ENCODE data around the gene HSF4. TPM values are rescaled to one million over a fixed set of nuclear protein-coding genes. Genes with fewer than 3 reads are reported as not detected.

HSF4 gene
- total and polyA plus RNA-seq, 2 experiments from 2014 or later = 5.5 to 15.7 TPM

GRCh38 chr16:67128417-67128816 is 36.1 kb upstream of the HSF4 start:
- H3K9me2 ChIP-seq (replicated peaks; ENCODE audit: insufficient read depth) = no peaks in the 10 kb centered on the region
- no peak for DNase-seq (ENCODE audit: low spot score)
- H4K20me1 ChIP-seq (ENCODE audit: insufficient read depth, poor library complexity, severe bottlenecking) = no peaks in the 10 kb centered on the region
- H3K4me2 ChIP-seq = no peak overlapping the region
- no peaks in the 10 kb centered on the region for H3K36me3 ChIP-seq (replicated peaks; ENCODE audit: insufficient read depth, low read depth)
- no peaks in the 10 kb centered on the region for H3K79me2 ChIP-seq
- H3K4me3 ChIP-seq = no peak overlapping the region
- no peaks in the 10 kb centered on the region for H3K9me3 ChIP-seq (ENCODE audit: low read depth)
- no peak overlapping the region for H2AFZ ChIP-seq
- H3K27me3 ChIP-seq = no peaks in the 10 kb centered on the region
- TF ChIP-seq EZH2 (IDR thresholded peaks at IDR 0.05; ENCODE audit: borderline replicate concordance) (no peak), CTCF (IDR thresholded peaks at IDR 0.05; ENCODE audit: poor library complexity) (no peak), EZH2phosphoT487 (IDR thresholded peaks at IDR 0.05; ENCODE audit: low read depth, severe bottlenecking, unreplicated experiment) (no peak)
- no peaks in the 10 kb centered on the region for H3K4me1 ChIP-seq (ENCODE audit: insufficient read depth)
- H3K27ac ChIP-seq = no peak overlapping the region

GRCh38 chr16:67128887-67129286 is 35.7 kb upstream of the HSF4 start:
- Histone ChIP-seq H3K79me2 (no peaks in the 10 kb centered on the region), H3K9me3 (ENCODE audit: low read depth) (no peaks in the 10 kb centered on the region), H3K4me1 (ENCODE audit: insufficient read depth) (no peaks in the 10 kb centered on the region), H3K36me3 (replicated peaks; ENCODE audit: insufficient read depth, low read depth) (no peaks in the 10 kb centered on the region), H3K4me2 (no peak overlapping the region), H4K20me1 (ENCODE audit: insufficient read depth, poor library complexity, severe bottlenecking) (no peaks in the 10 kb centered on the region), H3K9me2 (replicated peaks; ENCODE audit: insufficient read depth) (no peaks in the 10 kb centered on the region), H3K4me3 (no peak overlapping the region), H2AFZ (no peak overlapping the region), H3K27me3 (no peaks in the 10 kb centered on the region), H3K27ac (no peak overlapping the region)
- WGBS (ENCODE audit: low lambda C conversion rate, missing lambda C conversion rate) = 98% methylated on average over 3 of the region's 3 CpGs
- TF ChIP-seq CTCF (IDR thresholded peaks at IDR 0.05; ENCODE audit: poor library complexity) = no peak
- TF ChIP-seq EZH2 (IDR thresholded peaks at IDR 0.05; ENCODE audit: borderline replicate concordance) = no peak
- no peak for TF ChIP-seq EZH2phosphoT487 (IDR thresholded peaks at IDR 0.05; ENCODE audit: low read depth, severe bottlenecking, unreplicated experiment)
- no peak for DNase-seq (ENCODE audit: low spot score)

- Histone ChIP-seq H3K4me2 (no peak overlapping the region), H3K4me3 (no peak overlapping the region), H4K20me1 (ENCODE audit: insufficient read depth, poor library complexity, severe bottlenecking) (no peaks in the 10 kb centered on the region), H3K9me3 (ENCODE audit: low read depth) (no peaks in the 10 kb centered on the region), H3K9me2 (replicated peaks; ENCODE audit: insufficient read depth) (no peaks in the 10 kb centered on the region), H2AFZ (no peak overlapping the region), H3K4me1 (ENCODE audit: insufficient read depth) (no peaks in the 10 kb centered on the region), H3K36me3 (replicated peaks; ENCODE audit: insufficient read depth, low read depth) (no peaks in the 10 kb centered on the region), H3K79me2 (no peaks in the 10 kb centered on the region), H3K27ac (no peak overlapping the region), H3K27me3 (no peaks in the 10 kb centered on the region)
- DNase-seq (ENCODE audit: low spot score) = no peak
- 98% methylated on average over 3 of the region's 3 CpGs for WGBS (ENCODE audit: low lambda C conversion rate, missing lambda C conversion rate)
- TF ChIP-seq EZH2phosphoT487 (IDR thresholded peaks at IDR 0.05; ENCODE audit: low read depth, severe bottlenecking, unreplicated experiment) (no peak), CTCF (IDR thresholded peaks at IDR 0.05; ENCODE audit: poor library complexity) (no peak), EZH2 (IDR thresholded peaks at IDR 0.05; ENCODE audit: borderline replicate concordance) (no peak)
Measured at GRCh38 chr16:67129422-67129821, 35.1 kb upstream of the HSF4 start.

GRCh38 chr16:67137605-67138004 is 26.9 kb upstream of the HSF4 start:
- Histone ChIP-seq H2AFZ (no peak overlapping the region), H3K27me3 (no peaks in the 10 kb centered on the region), H3K27ac (no peak overlapping the region), H3K79me2 (no peaks in the 10 kb centered on the region), H4K20me1 (ENCODE audit: insufficient read depth, poor library complexity, severe bottlenecking) (no peaks in the 10 kb centered on the region), H3K4me2 (no peak overlapping the region), H3K4me3 (no peak overlapping the region), H3K4me1 (ENCODE audit: insufficient read depth) (no peaks in the 10 kb centered on the region), H3K9me3 (ENCODE audit: low read depth) (no peaks in the 10 kb centered on the region), H3K36me3 (replicated peaks; ENCODE audit: insufficient read depth, low read depth) (no peaks in the 10 kb centered on the region), H3K9me2 (replicated peaks; ENCODE audit: insufficient read depth) (no peaks in the 10 kb centered on the region)
- WGBS (ENCODE audit: low lambda C conversion rate, missing lambda C conversion rate) = 76% methylated on average over 3 of the region's 3 CpGs
- no peak for TF ChIP-seq EZH2 (IDR thresholded peaks at IDR 0.05; ENCODE audit: borderline replicate concordance)
- TF ChIP-seq CTCF (IDR thresholded peaks at IDR 0.05; ENCODE audit: poor library complexity) = no peak
- no peak for TF ChIP-seq EZH2phosphoT487 (IDR thresholded peaks at IDR 0.05; ENCODE audit: low read depth, severe bottlenecking, unreplicated experiment)
- DNase-seq (ENCODE audit: low spot score) = peak; percentile 34

Data from hepatocyte (in vitro differentiated cells).